ENCODE results near the gene TBXAS1.
"Not testable (repeated sequence)": the region's sequence is repeated elsewhere in the genome, so short reads cannot be mapped to it uniquely, and the experiment has no call there.

The TBXAS1 gene

DNA sequence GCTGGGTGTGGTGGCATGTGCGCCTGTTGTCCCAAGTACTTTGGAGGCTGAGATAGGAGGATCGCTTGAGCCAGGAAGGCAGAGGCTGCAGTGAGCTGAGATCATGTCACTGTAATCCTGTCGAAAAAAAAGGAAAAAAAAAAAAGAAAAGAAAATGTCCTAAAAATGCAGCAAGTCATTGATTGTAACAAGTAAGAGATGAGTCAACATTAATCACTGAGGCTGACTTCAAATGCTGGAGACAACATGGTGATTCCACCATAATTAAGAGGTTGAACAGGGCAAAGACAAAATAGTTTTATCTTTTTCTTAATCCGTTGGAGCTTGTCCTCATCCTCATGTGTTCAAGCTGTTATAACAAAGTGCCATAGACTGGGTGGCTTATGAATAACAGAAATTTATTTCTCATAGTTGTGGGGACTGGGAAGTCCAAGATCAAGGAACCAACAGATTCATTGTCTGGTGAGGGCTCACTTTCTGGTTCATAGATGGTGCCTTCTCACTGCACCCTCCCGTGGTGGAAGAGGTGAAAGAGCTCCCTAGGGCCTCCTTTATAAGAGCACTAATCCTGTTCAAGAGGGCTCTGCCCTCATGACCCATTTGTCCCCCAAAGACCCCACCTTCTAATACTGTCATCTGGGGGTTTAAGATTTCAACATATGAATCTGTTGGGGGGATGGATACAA, 60.3 kb downstream of the TBXAS1 start:
- DNase-seq (ENCODE audit: low spot score) = no peak

DNA sequence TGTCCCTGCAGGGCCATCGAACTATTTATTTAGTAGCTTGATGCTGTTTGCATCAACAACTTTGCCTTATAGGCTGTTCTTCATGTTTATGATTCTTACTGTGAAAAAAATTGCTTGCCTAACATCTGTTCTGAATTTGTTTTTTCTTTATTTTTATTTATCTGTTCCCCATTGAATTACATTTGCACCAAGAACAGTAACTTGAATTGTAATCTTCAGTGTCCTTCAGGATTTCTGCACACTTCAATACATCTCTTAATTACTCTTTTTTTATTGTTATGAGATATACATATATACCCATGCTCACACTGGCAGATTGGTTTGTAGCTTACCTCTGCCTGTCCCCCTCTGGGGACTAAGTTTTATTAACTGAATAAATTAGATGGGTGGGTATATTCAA, 64.4 kb downstream of the TBXAS1 start:
- no peak for DNase-seq (ENCODE audit: low spot score)

DNA sequence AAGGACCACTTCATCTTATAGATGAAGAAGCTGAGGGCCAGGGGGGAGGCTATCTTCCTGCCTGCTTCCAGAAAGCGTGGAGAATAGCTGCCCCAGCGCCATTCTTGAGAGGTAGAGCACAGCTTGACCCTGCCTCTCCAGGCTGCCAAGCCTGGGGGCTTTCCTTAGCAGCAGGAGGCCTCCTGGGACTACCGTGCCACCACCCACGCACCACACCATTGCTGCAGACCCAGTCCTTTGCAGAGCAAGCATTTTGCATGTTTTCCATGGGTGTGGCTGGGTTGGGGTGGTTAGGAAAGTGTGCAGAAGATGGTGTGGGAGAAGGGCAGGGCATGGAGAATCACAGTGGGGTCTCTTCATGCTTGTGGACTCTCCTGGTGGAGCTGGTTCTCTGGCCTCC, 64.9 kb downstream of the TBXAS1 start:
- no peak for DNase-seq (ENCODE audit: low spot score)

DNA sequence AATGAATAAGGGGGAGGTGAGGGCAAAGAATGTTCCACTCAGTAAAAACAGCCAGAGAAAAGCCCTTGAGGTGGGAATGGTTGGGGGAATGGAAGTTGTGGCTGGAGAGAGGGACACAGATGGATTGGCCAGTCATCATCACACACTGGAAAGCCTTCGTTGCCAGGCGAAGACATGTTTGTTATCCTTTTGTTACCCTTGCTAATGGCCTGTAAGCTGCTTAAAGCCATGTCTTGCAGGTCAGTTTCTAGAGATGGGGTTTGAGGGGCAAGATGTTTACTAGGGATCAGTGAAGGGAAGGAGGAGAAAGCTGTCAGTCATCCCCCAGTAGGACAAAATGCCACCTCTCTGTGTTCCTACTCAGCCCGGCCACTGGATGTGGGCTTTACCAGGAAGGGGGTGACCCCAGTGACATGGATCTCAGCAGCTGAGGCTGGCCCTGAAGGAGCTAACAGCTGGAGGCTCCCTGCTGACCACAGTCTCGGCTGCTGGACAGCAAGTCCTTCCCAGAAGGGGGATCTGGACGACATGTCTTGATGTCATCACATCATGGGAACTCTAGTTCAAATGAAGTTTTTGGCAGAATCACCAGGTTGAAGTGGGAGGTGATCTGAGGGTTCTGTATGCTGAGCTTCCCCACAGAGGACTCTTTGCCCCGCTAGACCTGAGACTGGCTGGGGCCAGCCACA, 66.2 kb downstream of the TBXAS1 start:
- no peak for DNase-seq (ENCODE audit: low spot score)

DNA sequence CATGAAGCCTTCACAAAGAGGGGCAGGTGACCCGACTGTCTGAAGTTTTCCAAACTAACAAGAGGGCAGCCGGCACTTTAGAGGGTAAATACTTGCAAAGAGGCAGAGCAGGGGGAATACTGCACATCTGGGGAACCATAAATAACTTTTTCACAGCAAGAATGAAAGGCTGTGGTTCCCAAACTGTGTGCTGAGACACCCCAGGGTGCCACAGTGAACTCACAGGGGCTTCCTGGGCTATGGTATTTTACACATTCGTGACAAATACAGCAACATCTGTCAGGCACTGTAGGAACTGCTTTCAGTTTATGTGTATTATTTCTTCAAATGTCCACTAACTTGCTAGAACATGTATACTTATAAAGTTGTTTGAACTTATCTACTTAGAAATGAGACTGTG, 67.2 kb downstream of the TBXAS1 start:
- no peak for DNase-seq (ENCODE audit: low spot score)

DNA sequence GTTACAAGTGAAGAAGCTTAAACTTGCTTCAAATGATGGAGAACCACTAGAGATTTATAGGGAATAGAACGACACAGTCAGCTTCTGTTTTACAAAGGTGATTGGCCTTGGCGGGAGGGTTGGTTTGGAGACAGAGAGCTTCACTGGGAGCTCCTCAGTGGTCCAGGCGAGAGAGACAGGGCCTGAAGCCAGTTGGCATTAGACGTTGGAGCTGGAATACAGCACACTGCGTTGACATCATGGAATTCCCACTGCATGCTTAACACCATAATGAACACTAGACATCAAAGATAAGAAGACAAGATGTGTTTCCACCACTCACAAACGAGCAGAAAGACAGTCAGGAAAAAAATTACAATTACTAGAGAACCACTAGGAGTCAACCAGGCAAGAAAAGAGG, 67.8 kb downstream of the TBXAS1 start:
- no peak for DNase-seq (ENCODE audit: low spot score)

DNA sequence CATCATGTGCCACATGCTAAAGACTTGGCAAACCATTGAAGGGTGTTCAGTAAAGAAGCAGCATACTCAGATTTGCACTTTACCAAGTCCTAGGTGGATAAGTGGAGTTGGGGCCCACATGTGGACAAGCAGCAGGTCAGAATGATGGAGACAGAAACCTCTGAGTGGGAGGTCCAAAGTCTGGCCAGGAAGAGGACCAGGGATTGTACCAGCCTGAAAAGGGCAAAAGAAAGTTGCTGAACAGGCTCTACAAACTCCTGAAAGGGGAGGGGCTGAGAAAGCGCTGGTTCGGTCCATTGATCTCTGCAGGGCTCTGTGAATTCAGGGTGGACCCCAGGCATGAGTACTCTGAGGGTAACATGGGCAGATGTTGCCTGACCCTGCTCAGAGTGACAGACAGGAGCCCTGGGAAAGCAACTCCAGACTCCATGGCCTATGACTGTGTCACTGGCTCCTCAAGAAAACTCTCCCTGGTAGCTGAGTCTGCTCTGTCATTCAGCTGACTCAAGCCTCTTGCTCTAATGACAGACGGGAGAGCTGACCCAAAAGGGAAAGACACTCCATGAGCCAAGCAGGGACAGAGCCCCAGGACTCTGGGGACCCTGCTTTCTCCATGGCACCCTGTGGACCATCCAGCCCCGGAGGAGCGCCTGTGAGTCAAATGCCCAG, 68.5 kb downstream of the TBXAS1 start:
- no peak for DNase-seq (ENCODE audit: low spot score)

DNA sequence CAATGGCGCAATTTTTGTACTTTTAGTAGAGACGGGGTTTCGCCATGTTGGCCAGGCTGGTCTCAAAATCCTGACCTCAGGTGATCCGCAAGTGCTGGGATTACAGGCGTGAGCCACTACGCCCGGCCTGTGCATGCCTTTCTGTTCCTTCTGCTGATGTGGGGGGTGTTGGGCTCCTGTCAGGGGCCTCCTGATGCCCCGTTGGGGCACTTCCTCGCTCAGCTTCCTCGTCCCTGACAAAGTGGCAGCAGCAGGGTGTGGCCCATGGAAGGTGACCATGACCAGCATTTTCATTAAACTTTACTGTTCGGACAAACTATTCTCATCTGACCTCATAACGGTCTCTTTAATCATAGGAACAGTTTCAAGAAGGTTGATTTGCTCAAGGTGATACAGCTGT, 69.4 kb downstream of the TBXAS1 start:
- DNase-seq (ENCODE audit: low spot score) = no peak

DNA sequence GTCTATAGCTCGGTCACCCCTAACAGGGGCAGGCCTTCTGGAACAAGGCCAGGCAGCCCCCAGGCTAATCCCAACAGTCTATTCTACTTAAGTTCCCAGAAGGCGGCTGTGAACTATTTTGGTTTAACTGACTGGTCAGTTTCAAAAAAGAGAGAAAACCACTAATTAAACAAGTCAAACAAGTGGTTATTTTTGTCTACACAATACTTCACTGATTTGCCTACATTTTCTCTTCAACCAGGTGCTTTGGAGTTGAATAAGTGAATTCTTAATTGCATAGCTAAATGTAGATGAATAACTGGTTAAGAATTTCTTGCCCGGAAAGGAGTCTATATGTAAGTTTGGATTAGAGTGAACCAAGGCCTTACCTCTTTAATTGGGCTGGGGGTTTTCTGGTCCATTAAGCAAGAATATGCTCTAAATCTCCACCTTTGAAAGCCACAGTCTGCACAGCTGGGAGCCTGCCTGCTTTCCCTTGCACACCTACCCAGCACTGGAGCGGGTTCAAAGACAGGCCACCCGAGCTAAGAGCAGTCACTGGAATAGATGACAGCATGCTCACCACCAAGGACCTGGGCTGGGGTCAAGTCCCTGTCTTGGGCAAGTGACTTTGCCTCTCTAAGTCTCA, 70.4 kb downstream of the TBXAS1 start:
- DNase-seq (ENCODE audit: low spot score) = no peak

DNA sequence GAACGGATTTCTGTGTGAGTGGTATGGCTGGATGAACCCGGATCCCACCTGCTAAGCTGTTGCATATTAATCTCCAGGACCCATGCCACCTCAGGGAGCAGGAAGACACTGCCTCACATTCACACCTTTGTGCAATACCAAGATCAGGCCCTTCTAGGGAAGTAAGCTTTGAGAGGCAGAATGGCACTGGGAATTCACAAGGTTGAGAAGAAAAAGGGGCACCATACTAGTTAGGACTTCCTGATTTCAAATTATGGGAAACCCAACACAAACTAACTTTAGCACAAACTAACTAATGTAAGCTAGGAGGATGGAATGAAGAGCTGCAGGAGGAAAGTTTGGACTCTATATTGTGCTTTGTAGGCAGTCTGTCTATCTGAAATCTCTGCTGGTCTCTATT, 71.3 kb downstream of the TBXAS1 start:
- DNase-seq (ENCODE audit: low spot score) = no peak

DNA sequence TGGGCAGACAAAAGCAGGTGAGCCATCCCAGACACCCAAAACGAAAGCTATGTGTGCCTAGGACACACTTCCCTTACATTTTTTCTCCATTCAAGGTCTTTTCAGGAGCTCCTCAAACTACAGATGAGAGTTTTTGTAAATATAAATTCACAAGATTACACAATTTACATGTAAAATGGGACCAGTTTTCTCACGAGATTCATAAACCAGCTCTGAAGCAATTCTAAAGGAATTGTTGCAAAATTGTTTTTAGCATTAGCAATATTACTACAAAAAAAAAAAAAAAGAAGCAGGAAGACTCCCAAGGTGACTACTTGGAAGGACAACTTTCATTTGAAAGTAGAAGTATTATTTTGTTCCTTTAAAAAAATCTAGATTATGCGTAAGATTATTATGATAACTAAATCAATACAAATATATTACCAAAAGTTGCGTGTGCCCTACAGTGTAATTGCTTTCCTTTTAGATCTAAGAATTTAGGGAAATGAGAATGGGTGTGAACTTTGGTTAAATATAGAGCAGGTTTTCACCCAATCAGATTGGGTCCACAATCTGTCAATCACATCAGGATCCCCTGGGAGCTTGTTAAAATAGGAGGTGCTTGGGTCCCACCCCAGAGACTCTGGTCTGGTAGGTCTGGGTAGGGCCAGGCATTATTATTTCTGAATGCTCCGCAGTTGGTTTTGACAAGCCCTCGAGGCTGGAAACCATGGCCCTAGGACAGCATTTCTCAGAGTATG, 72.2 kb downstream of the TBXAS1 start:
- no peak for DNase-seq (ENCODE audit: low spot score)

DNA sequence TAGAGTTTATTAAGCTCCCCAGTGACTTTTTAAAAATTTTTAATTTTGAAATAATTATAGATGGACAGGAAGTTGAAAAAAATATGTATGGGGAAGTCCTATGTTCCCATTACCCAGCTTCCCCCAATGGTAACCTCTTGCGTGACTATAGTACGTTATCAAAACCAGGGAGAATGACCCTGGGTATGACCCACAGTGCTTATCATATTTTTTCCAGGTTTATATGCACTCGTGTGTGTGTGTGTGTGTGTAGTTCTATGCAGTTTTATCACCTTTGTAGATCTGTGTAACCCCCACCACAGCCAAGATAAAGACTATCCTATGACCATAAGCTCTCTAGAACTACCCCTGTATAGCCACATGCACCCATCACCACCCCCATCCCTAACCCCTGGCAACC, 72.8 kb downstream of the TBXAS1 start:
- no peak for DNase-seq (ENCODE audit: low spot score)

DNA sequence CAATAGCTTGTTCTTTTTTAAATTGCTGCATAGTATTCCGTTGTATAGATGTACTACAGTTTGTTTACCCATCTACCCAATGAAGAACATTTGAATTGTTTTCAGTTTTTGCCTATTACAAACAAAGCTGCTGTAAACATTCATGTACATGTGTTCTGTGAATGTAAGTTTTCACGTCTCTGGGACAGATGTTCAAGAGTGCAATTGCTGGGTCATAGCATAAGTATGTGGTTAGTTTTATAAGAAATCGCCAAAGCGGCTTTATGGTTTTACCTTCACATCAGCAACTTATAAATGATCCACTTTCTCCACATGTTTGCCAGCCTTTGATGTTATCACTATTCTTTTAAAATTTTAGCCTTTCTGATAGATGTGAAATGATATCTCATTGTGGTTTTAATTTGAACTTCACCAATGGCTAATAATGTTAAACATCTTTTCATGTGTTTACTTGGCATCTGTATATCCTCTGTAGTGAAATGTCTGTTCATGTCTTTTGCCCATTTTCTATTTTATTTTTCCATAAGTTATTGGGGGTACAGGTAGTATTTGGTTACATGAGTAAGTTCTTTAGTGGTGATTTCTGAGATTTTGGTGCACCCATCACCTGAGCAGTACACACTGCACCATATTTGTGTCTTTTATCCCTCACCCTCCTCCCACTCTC, 73.5 kb downstream of the TBXAS1 start:
- no peak for DNase-seq (ENCODE audit: low spot score)

DNA sequence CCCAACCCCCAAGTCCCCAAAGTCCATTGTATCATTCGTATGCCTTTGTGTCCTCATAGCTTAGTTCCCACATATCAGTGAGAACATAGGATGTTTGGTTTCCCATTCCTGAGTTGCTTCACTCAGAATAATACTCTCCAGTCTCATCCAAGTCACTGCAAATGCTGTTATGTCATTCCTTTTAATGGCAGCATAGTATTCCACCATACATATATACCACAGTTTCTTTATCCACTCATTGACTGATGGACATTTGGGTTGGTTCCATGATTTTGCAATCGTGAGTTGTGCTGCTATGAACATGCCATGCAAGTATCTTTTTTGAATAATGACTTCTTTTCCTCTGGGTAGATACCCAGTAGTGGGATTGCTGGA, 74.0 kb downstream of the TBXAS1 start:
- DNase-seq (ENCODE audit: low spot score) = not testable (repeated sequence)

DNA sequence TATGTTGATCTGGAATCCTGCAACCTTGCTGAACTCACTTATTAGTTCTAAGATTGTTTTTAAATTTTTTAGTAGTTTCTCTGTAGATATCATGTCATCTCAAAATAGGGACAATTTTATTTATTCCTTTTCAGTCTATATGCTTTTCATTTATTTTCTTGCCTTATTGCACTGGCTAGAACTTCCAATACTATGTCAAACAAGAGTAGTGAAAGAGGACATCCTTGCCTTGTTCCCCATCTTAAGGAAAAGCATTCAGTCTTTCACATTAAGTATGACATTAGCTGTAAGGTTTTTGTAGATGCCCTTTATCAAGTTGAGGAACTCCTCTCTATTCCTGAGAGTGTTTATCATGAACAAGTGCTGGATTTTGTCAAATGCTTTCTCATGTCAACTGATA, 77.8 kb downstream of the TBXAS1 start:
- DNase-seq (ENCODE audit: low spot score) = no peak

DNA sequence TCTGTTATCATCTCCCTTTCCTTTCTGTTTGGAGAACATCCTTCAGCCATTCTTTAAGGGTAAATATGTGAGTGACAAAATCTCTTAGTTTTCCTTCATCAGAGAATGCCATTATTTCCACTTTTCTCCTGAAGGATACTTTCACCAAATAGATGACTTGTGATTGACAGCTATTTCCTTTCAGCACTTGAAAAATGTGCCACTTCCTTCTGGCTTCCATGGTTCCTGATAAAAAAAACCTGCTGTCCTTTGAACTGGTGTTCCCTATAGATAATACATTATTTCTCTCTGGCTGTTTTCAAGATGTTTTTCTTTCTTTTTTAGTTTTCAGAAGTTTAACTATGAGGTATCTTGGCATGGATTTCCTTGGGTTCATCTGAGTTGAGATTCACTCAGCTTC, 79.7 kb downstream of the TBXAS1 start:
- no peak for DNase-seq (ENCODE audit: low spot score)

DNA sequence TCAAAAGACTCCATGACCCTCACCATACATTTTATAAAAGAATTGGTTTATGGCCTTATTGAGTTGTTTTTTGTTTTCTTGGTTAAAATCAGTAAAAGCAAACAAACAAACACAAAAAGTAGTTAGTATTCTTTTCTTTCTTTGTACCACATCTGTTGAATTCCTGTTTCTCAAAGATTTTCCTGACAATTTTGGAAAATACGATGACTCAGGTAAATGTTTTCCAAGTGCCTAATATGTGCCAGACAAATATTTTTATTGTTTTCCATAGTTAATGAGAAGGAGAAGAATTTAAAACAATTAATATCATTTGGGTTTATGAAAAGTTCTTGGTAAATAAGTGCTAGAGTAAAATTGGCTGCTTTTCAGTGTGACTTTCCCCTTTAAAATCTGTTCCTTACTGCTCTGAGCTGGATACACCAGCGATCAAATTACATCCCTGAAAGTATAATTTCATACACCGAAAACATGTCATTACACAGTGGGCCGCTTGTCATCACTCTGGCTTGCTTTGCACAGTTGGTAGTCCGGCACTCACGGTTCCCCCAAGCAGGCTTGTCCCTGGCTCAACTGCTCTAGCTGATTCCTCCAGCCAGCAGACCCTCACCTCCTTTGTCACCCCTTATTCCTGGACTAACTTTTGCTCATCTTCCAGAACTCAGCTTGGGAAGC, 80.5 kb downstream of the TBXAS1 start:
- no peak for DNase-seq (ENCODE audit: low spot score)

DNA sequence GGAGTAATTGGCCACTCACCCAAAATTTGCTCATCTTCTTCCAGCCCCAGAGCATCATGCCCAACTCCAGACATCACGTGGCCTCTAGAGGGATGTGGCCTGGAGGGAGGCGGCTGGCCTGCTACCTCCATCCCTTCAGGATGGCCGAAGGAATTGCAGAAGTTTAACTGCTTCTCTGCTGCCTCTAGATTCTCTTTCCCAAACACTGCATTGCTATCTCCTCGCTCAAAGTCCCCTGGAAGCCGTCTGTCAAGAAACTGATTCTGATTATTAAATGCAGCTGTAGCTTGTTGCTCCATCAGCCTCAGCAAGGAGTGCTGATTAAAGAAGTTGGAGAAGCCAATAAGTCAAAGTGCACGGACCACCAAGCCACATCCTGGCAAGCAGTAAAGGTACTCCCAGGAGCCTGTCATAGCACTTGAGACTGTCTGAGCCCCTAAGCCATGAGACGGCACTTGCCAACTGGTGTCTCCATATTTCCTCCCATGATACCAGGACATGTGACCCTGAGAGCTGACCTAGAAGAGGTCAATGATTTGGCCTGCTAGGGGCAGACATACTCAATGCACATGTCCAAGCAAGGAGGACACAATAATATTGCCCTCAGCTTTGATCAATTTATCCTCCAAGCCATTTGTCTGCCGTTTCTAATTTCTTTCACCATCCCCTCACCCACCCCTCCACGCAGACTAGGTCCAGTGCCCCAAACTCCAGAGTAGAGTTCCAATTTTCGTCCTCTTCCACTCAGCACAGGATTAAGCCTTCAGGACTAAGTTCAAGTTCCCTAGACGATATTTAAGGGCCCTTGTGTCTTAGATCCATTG, 84.2 kb downstream of the TBXAS1 start:
- no peak for DNase-seq (ENCODE audit: low spot score)

DNA sequence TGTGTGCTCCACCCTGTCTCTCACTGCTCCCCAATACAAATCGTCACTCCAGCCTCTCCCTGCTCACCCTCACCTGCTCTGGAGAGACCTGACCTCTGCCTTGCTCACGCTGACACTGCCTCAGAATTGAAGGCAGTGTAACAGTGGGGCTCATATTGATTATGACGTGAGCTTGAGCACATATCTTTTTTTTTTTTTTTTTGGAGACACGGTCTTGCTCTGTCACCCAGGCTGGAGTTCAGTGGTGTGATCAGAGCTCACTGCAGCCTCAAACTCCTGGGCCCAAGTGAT, 84.7 kb downstream of the TBXAS1 start:
- DNase-seq (ENCODE audit: low spot score) = no peak

Measured in CD4-positive, alpha-beta T cell treated with Interleukin-15 for 4 hours (primary cell).